Activated CD4-positive, alpha-beta T cell treated with anti-CD3 and anti-CD28 coated beads, Interleukin-2, Interleukin-4, amounts not matched to agents 100 ng/mL and 50 ng/mL, durations not matched to agents 16 hours and 8 hours (primary cell): Measurements from ENCODE around the gene PPARG.
"Not testable (repeated sequence)": the region's sequence is repeated elsewhere in the genome, so short reads cannot be mapped to it uniquely, and the experiment has no call there.

ENCODE experiments used
- DNase-seq: peaks from one replicate; pipeline ENCODE4 v3.0.0-alpha.2; 2020; ENCODE audit warnings: low spot score

Gene PPARG

GRCh38 chr3:12288182-12289129, at the start of gene PPARG:
TSS of gene PPARG (plus strand) at chr3:12289070. CDS start at chr3:12379712, 90,642 bp downstream.
- DNase-seq, result peak; percentile 17

GRCh38 chr3:12239301-12239700, 49.6 kb upstream of the PPARG start:
- no peak for DNase-seq

- no peak for DNase-seq
These were observed 46.1 kb upstream of the PPARG start for GRCh38 chr3:12242772-12243171.

GRCh38 chr3:12246497-12247163, 42.2 kb upstream of the PPARG start:
- DNase-seq, result no peak

GRCh38 chr3:12247411-12247810, 41.5 kb upstream of the PPARG start:
- DNase-seq, result no peak

- no peak for DNase-seq
These were observed 39.4 kb upstream of the PPARG start for GRCh38 chr3:12249519-12249918.

- no peak for DNase-seq
These were observed 36.0 kb upstream of the PPARG start for GRCh38 chr3:12252889-12253288.

GRCh38 chr3:12253516-12254343, 35.1 kb upstream of the PPARG start:
- DNase-seq, result no peak

- DNase-seq, result no peak
These were observed 33.5 kb upstream of the PPARG start for GRCh38 chr3:12255393-12255792.

- DNase-seq, result no peak
These were observed 30.0 kb upstream of the PPARG start for GRCh38 chr3:12258911-12259310.

- not testable (repeated sequence) for DNase-seq
These were observed 26.7 kb upstream of the PPARG start for GRCh38 chr3:12262173-12262572.

GRCh38 chr3:12265508-12265907, 23.4 kb upstream of the PPARG start:
- DNase-seq, result no peak

- no peak for DNase-seq
These were observed 22.8 kb upstream of the PPARG start for GRCh38 chr3:12266038-12266437.

GRCh38 chr3:12267376-12268030, 21.4 kb upstream of the PPARG start:
- no peak for DNase-seq

- DNase-seq, result no peak
These were observed 20.7 kb upstream of the PPARG start for GRCh38 chr3:12268049-12268735.

GRCh38 chr3:12270976-12271375, 17.9 kb upstream of the PPARG start:
- no peak for DNase-seq

- DNase-seq, result no peak
These were observed 15.7 kb upstream of the PPARG start for GRCh38 chr3:12273045-12273695.

GRCh38 chr3:12275974-12276650, 12.8 kb upstream of the PPARG start:
- no peak for DNase-seq

GRCh38 chr3:12276827-12277226, 12.0 kb upstream of the PPARG start:
- DNase-seq, result not testable (repeated sequence)

GRCh38 chr3:12278566-12278965, 10.3 kb upstream of the PPARG start:
- DNase-seq, result no peak
